Skeletal muscle cell (primary cell): ENCODE data around the gene TMEM186.
"Not testable (repeated sequence)": the region's sequence is repeated elsewhere in the genome, so short reads cannot be mapped to it uniquely, and the experiment has no call there.

ENCODE experiments used
- DNase-seq: peaks from one replicate; pipeline ENCODE4 v3.0.0-alpha.2; 2010; ENCODE audit warnings: low read depth
- H3K4me3 ChIP-seq: 2 replicates; pipeline ENCODE4 v1.5.1; 2011; ENCODE audit warnings: low read depth, mild to moderate bottlenecking, control low read depth, low read length, moderate library complexity

The TMEM186 gene

GRCh38 chr16:8797364-8798173 is at the start of gene TMEM186, which contains the start of gene PMM2:
TSS of gene TMEM186 (minus strand) at chr16:8797639. CDS start at chr16:8797614, 25 bp downstream.
TSS of gene PMM2 (plus strand) at chr16:8797839. CDS start at chr16:8797883, 44 bp downstream.
- peak; percentile 87 for DNase-seq
- peak within 1 kb of the TSS; percentile 88 for H3K4me3 ChIP-seq

- H3K4me3 ChIP-seq = no peak overlapping the region
- DNase-seq = no peak
Observed at GRCh38 chr16:8847145-8847544, 49.7 kb upstream of the TMEM186 start.

GRCh38 chr16:8846401-8846932 is 49.0 kb upstream of the TMEM186 start:
- DNase-seq = no peak
- no peak overlapping the region for H3K4me3 ChIP-seq

GRCh38 chr16:8845699-8846298 is 48.4 kb upstream of the TMEM186 start:
- no peak for DNase-seq

GRCh38 chr16:8843296-8843695 is 45.9 kb upstream of the TMEM186 start:
- DNase-seq, H3K4me3 ChIP-seq: not testable (repeated sequence)

More at GRCh38 chr16:8845699-8846298, 48.4 kb upstream of the TMEM186 start:
- no peak overlapping the region for H3K4me3 ChIP-seq

- not testable (repeated sequence) for DNase-seq, H3K4me3 ChIP-seq
Observed at GRCh38 chr16:8842016-8842415, 44.6 kb upstream of the TMEM186 start.

- not testable (repeated sequence) for DNase-seq, H3K4me3 ChIP-seq
Observed at GRCh38 chr16:8837594-8837993, 40.2 kb upstream of the TMEM186 start.

GRCh38 chr16:8836797-8837196 is 39.4 kb upstream of the TMEM186 start:
- H3K4me3 ChIP-seq, DNase-seq: not testable (repeated sequence)

- no peak for DNase-seq
- H3K4me3 ChIP-seq = no peak overlapping the region
Observed at GRCh38 chr16:8832717-8833105, 35.3 kb upstream of the TMEM186 start.

- H3K4me3 ChIP-seq = no peak overlapping the region
- no peak for DNase-seq
Observed at GRCh38 chr16:8831871-8832716, 34.7 kb upstream of the TMEM186 start.

- H3K4me3 ChIP-seq = no peak overlapping the region
- DNase-seq = no peak
Observed at GRCh38 chr16:8831450-8831849, 34.0 kb upstream of the TMEM186 start.

- no peak for DNase-seq
- no peak overlapping the region for H3K4me3 ChIP-seq
Observed at GRCh38 chr16:8828541-8829165, 31.2 kb upstream of the TMEM186 start.

GRCh38 chr16:8826278-8826879 is 28.9 kb upstream of the TMEM186 start:
- no peak for DNase-seq
- H3K4me3 ChIP-seq = no peak overlapping the region

GRCh38 chr16:8822403-8822802 is 25.0 kb upstream of the TMEM186 start:
- no peak for DNase-seq
- no peak overlapping the region for H3K4me3 ChIP-seq

- no peak for DNase-seq
- H3K4me3 ChIP-seq = no peak overlapping the region
Observed at GRCh38 chr16:8819411-8820034, 22.1 kb upstream of the TMEM186 start.

GRCh38 chr16:8818504-8819270 is 21.2 kb upstream of the TMEM186 start:
- DNase-seq = no peak
- no peak overlapping the region for H3K4me3 ChIP-seq

GRCh38 chr16:8816967-8817655 is 19.7 kb upstream of the TMEM186 start:
- DNase-seq = no peak
- H3K4me3 ChIP-seq = no peak overlapping the region
